ENCODE data around the gene GGTLC1.
"Not testable (repeated sequence)": the region's sequence is repeated elsewhere in the genome, so short reads cannot be mapped to it uniquely, and the experiment has no call there.

DNA sequence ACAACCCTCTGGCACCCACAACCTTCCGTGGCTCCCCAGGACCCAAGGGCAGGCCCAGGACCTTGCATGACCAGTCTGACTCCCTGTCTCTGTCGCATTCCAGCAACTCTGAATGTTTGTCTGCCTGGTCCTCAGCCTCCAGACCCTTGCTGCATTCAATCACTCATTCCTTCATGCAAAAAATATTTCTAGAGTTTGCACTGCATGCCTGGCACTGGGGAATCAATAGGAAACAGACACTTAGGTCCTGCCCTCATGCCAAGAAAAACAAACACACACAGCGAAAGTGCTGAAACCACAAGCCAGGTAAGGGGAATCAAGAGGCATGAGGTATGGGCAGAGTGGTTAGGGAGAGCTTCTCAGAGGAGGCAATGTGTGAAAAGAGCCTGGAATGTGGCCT lies 1.9 kb downstream of the GGTLC1 start:
- TF ChIP-seq, protein P1, sequence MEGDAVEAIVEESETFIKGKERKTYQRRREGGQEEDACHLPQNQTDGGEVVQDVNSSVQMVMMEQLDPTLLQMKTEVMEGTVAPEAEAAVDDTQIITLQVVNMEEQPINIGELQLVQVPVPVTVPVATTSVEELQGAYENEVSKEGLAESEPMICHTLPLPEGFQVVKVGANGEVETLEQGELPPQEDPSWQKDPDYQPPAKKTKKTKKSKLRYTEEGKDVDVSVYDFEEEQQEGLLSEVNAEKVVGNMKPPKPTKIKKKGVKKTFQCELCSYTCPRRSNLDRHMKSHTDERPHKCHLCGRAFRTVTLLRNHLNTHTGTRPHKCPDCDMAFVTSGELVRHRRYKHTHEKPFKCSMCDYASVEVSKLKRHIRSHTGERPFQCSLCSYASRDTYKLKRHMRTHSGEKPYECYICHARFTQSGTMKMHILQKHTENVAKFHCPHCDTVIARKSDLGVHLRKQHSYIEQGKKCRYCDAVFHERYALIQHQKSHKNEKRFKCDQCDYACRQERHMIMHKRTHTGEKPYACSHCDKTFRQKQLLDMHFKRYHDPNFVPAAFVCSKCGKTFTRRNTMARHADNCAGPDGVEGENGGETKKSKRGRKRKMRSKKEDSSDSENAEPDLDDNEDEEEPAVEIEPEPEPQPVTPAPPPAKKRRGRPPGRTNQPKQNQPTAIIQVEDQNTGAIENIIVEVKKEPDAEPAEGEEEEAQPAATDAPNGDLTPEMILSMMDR (IDR thresholded peaks at IDR 0.05): not testable (repeated sequence)
- TF ChIP-seq POLR2A (IDR thresholded peaks at IDR 0.05): not testable (repeated sequence)
